ENCODE data around the gene PRDM12. TPM values are rescaled to one million over a fixed set of nuclear protein-coding genes. Genes with fewer than 3 reads are reported as not detected.

The PRDM12 gene
- total and polyA plus RNA-seq, 2 donors (not counting 1 experiment from before 2014, with no cell fraction given): not detected

DNA sequence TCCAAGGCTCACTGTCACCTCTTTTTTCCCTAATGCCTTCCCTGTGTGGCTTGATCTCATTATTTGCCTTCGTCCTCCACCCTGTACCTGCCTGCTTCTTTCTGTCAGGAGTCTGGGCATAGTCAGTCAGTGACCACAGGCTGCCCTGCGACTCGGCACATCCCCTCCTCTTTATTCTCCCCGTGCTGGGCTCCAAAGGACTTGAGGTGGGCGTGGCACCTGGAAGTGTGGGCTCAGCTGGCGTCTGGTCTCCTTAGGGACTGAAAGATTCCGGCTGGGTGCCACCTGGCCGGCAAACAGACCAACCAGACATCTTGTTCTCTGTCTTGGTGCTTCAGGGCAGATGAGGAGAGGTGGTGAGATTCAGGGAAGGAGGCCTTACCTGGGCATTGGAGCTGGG lies 29.6 kb upstream of the PRDM12 start:
- peaks cover 31% of the 10 kb centered on the region for H3K36me3 ChIP-seq (ENCODE audit: control insufficient read depth, insufficient read depth, low read length)
- DNase-seq (ENCODE audit: low read depth in 2 of 2): no peak
- no peaks in the 10 kb centered on the region for H3K27me3 ChIP-seq (ENCODE audit: control insufficient read depth, insufficient read depth, low read length)
- H3K27ac ChIP-seq (ENCODE audit: insufficient read depth, low read length): no peak overlapping the region
- no peak overlapping the region for H3K4me2 ChIP-seq (ENCODE audit: extremely low read depth, insufficient read depth, low read length)
- no peak overlapping the region for H3K4me3 ChIP-seq (replicated peaks in 1 of 4; ENCODE audit: control extremely low read depth in 1 of 4, insufficient read depth in 1 of 4, low read depth in 3 of 4, low read length in 4 of 4)
- no peaks in the 10 kb centered on the region for H3K79me2 ChIP-seq (ENCODE audit: control insufficient read depth, insufficient read depth, low read length)
- no peaks in the 10 kb centered on the region for H3K4me1 ChIP-seq (ENCODE audit: control insufficient read depth, extremely low read depth, insufficient read depth, low read length)
- no peak overlapping the region for H2AFZ ChIP-seq (ENCODE audit: low read length)
- TF ChIP-seq, protein P1, sequence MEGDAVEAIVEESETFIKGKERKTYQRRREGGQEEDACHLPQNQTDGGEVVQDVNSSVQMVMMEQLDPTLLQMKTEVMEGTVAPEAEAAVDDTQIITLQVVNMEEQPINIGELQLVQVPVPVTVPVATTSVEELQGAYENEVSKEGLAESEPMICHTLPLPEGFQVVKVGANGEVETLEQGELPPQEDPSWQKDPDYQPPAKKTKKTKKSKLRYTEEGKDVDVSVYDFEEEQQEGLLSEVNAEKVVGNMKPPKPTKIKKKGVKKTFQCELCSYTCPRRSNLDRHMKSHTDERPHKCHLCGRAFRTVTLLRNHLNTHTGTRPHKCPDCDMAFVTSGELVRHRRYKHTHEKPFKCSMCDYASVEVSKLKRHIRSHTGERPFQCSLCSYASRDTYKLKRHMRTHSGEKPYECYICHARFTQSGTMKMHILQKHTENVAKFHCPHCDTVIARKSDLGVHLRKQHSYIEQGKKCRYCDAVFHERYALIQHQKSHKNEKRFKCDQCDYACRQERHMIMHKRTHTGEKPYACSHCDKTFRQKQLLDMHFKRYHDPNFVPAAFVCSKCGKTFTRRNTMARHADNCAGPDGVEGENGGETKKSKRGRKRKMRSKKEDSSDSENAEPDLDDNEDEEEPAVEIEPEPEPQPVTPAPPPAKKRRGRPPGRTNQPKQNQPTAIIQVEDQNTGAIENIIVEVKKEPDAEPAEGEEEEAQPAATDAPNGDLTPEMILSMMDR (conservative IDR thresholded peaks at IDR 0.05 in 1 of 2, IDR thresholded peaks at IDR 0.05 in 1 of 2; ENCODE audit: low read depth in 1 of 2, low read length in 2 of 2): no peak
- TF ChIP-seq EZH2 (IDR thresholded peaks at IDR 0.05; ENCODE audit: low read length, missing control alignments): no peak
- no peaks in the 10 kb centered on the region for H3K9me3 ChIP-seq (ENCODE audit: control insufficient read depth, insufficient read depth, low read depth, low read length)
- no peaks in the 10 kb centered on the region for H4K20me1 ChIP-seq (ENCODE audit: control insufficient read depth, extremely low read depth, insufficient read depth, low read length)
- H3K9ac ChIP-seq (ENCODE audit: insufficient read depth, low read length): no peak overlapping the region

DNA sequence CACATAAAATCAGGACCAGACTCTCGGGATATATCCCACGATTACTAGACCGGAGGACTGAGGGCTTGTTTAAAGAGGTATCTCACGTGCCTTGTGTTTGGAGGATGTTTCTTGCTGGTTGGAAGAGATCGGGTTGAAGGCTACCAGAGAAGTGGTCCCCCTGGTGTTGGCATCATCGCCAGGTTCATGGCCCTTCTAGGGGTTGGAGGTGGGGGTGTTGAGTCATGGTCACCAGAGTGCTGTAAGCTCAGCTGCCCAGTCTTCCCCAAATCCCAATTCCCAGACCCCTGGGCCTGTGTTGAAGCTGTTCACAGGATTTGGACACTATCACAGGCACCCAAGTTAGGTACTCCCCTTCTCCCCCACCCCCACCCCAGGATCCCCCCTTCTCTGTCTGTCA lies 29.1 kb upstream of the PRDM12 start:
- H4K20me1 ChIP-seq (ENCODE audit: control insufficient read depth, extremely low read depth, insufficient read depth, low read length): no peaks in the 10 kb centered on the region
- no peaks in the 10 kb centered on the region for H3K4me1 ChIP-seq (ENCODE audit: control insufficient read depth, extremely low read depth, insufficient read depth, low read length)

DNA sequence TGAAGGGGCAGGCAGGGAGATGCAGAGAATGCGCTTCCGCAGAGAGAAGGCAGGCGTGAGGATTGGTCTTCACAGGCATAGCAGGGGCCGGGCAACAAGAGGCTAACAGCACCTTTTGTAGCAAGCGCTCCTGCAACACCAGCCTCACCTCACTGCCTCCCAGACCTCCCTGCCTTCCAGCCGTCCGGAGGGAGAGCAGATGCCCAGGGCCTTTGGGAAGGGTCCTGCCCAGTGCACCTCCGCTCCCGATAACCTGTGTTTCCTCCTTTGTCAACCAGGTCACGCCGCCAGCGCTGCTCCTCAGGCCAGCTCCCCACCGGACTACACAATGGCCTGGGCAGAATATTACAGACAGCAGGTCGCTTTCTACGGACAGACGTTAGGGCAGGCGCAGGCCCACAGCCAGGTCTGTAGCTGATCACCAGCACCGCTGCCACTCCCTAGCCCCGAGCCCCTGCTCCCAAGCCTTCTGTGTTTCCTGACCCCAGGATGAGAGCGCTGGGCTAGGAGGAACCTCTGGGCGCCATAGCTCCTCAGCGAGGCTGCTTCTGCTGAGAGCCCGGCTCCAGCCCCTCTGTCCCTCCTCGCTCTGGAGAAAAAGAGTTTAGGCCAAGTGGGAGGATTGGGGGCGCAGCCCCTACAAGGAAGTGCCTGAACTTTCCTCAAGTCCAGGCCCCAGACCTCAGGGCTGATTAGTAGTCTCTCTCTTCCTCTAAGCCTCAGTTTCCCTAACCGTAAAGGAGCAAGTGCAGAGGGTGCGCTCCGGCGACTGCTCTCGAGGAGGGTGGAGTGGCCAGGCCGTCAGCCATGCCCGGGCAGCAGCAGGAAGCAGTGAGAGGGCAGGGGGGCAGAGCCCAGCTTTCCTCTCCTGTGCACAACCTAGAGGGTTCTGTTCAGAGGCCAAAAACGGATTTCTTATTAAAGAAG lies 28.4 kb upstream of the PRDM12 start:
- peaks cover 25% of the 10 kb centered on the region for H3K36me3 ChIP-seq (ENCODE audit: control insufficient read depth, insufficient read depth, low read length)
- no peaks in the 10 kb centered on the region for H4K20me1 ChIP-seq (ENCODE audit: control insufficient read depth, extremely low read depth, insufficient read depth, low read length)
- no peaks in the 10 kb centered on the region for H3K9me3 ChIP-seq (ENCODE audit: control insufficient read depth, insufficient read depth, low read depth, low read length)
- H3K79me2 ChIP-seq (ENCODE audit: control insufficient read depth, insufficient read depth, low read length): no peaks in the 10 kb centered on the region
- no peak overlapping the region for H3K9ac ChIP-seq (ENCODE audit: insufficient read depth, low read length)
- no peak overlapping the region for H3K4me2 ChIP-seq (ENCODE audit: extremely low read depth, insufficient read depth, low read length)
- no peak overlapping the region for H3K4me3 ChIP-seq (replicated peaks in 1 of 4; ENCODE audit: control extremely low read depth in 1 of 4, insufficient read depth in 1 of 4, low read depth in 3 of 4, low read length in 4 of 4)
- H2AFZ ChIP-seq (ENCODE audit: low read length): no peak overlapping the region
- no peak for DNase-seq (ENCODE audit: low read depth in 2 of 2)
- TF ChIP-seq, protein P1 (conservative IDR thresholded peaks at IDR 0.05 in 1 of 2, IDR thresholded peaks at IDR 0.05 in 1 of 2; ENCODE audit: low read depth in 1 of 2, low read length in 2 of 2): no peak
- no peak for TF ChIP-seq EZH2 (IDR thresholded peaks at IDR 0.05; ENCODE audit: low read length, missing control alignments)
- H3K27ac ChIP-seq (ENCODE audit: insufficient read depth, low read length): no peak overlapping the region
- H3K4me1 ChIP-seq (ENCODE audit: control insufficient read depth, extremely low read depth, insufficient read depth, low read length): no peaks in the 10 kb centered on the region
- no peaks in the 10 kb centered on the region for H3K27me3 ChIP-seq (ENCODE audit: control insufficient read depth, insufficient read depth, low read length)

More for the DNA sequence above, 29.1 kb upstream of the PRDM12 start:
- Histone ChIP-seq H3K27ac (ENCODE audit: insufficient read depth, low read length) (no peak overlapping the region), H3K27me3 (ENCODE audit: control insufficient read depth, insufficient read depth, low read length) (no peaks in the 10 kb centered on the region), H3K9ac (ENCODE audit: insufficient read depth, low read length) (no peak overlapping the region), H3K9me3 (ENCODE audit: control insufficient read depth, insufficient read depth, low read depth, low read length) (no peaks in the 10 kb centered on the region), H3K4me3 (replicated peaks in 1 of 4; ENCODE audit: control extremely low read depth in 1 of 4, insufficient read depth in 1 of 4, low read depth in 3 of 4, low read length in 4 of 4) (no peak overlapping the region), H3K4me2 (ENCODE audit: extremely low read depth, insufficient read depth, low read length) (no peak overlapping the region), H2AFZ (ENCODE audit: low read length) (no peak overlapping the region), H3K79me2 (ENCODE audit: control insufficient read depth, insufficient read depth, low read length) (no peaks in the 10 kb centered on the region), H3K36me3 (ENCODE audit: control insufficient read depth, insufficient read depth, low read length) (peaks cover 29% of the 10 kb centered on the region)
- TF ChIP-seq EZH2 (IDR thresholded peaks at IDR 0.05; ENCODE audit: low read length, missing control alignments): no peak
- TF ChIP-seq, protein P1 (conservative IDR thresholded peaks at IDR 0.05 in 1 of 2, IDR thresholded peaks at IDR 0.05 in 1 of 2; ENCODE audit: low read depth in 1 of 2, low read length in 2 of 2): no peak
- DNase-seq (ENCODE audit: low read depth in 2 of 2): no peak
